Right atrium auricular region (tissue), 2 donors: Measurements from ENCODE around the gene SMIM1. TPM values are rescaled to one million over a fixed set of nuclear protein-coding genes. Genes with fewer than 3 reads are reported as not detected.

Source experiments
- DNase-seq: peaks from one replicate; pipeline ENCODE4 v3.0.0-alpha.2; 2019; ENCODE audit warnings: low spot score
- H3K27ac ChIP-seq, 2 donors: fragments of 200-600 bp; sonication (generic); 1 replicate in 1 of 2; 2 replicates in 1 of 2; pipeline ENCODE4 v1.5.1; 2016 to 2019
- H3K27me3 ChIP-seq, 2 donors: fragments of 200-600 bp; sonication (generic); one replicate each; pipeline versions ENCODE4 v1.5.1 to v1.6.0; 2017 to 2019
- H3K36me3 ChIP-seq: fragments of 200-600 bp; sonication (generic); one replicate; pipeline ENCODE4 v1.5.1; 2016
- H3K4me1 ChIP-seq, 2 donors: fragments of 200-600 bp; sonication (generic); one replicate each; pipeline versions ENCODE4 v1.5.1 to v1.6.0; 2017 to 2019
- H3K4me3 ChIP-seq, 2 donors: fragments of 200-600 bp; sonication (generic); 1 replicate in 1 of 2; 2 replicates in 1 of 2; pipeline ENCODE4 v1.5.1; 2017 to 2019; ENCODE audit warnings: mild to moderate bottlenecking in 1 of 2, moderate library complexity in 1 of 2
- H3K9me3 ChIP-seq, 2 donors: fragments of 200-600 bp; sonication (generic); one replicate each; pipeline ENCODE4 v1.5.1; 2019
- CTCF ChIP-seq, 2 donors: fragments of 200-600 bp; sonication (generic); IDR thresholded peaks; one replicate each; pipeline ENCODE4 v1.5.1; 2019; ENCODE audit warnings: antibody characterized with exemption in 2 of 2
- total RNA-seq, 2 donors: library from RNA; depleted of rRNA; stranded (reverse); fragments of >200 nt; gene quantifications; one replicate each; pipeline ENCODE4 v1.1.0, GENCODE V29; 2016

The SMIM1 gene
- total RNA-seq, 2 donors from 2014 or later, result 40.4 to 54.6 TPM

GRCh38 chr1:3745071-3745470 is 27.5 kb upstream of the SMIM1 start:
- no peaks in the 10 kb centered on the region for H3K9me3 ChIP-seq
- TF ChIP-seq CTCF (IDR thresholded peaks at IDR 0.05), result no peak
- DNase-seq, result no peak
- no peak overlapping the region for H3K27ac ChIP-seq
- H3K36me3 ChIP-seq, result peaks cover 19% of the 10 kb centered on the region
- H3K27me3 ChIP-seq, result no peaks in the 10 kb centered on the region
- peaks cover 0 to 34% of the 10 kb centered on the region in 2 donors for H3K4me1 ChIP-seq
- H3K4me3 ChIP-seq, result no peak overlapping the region

DNA sequence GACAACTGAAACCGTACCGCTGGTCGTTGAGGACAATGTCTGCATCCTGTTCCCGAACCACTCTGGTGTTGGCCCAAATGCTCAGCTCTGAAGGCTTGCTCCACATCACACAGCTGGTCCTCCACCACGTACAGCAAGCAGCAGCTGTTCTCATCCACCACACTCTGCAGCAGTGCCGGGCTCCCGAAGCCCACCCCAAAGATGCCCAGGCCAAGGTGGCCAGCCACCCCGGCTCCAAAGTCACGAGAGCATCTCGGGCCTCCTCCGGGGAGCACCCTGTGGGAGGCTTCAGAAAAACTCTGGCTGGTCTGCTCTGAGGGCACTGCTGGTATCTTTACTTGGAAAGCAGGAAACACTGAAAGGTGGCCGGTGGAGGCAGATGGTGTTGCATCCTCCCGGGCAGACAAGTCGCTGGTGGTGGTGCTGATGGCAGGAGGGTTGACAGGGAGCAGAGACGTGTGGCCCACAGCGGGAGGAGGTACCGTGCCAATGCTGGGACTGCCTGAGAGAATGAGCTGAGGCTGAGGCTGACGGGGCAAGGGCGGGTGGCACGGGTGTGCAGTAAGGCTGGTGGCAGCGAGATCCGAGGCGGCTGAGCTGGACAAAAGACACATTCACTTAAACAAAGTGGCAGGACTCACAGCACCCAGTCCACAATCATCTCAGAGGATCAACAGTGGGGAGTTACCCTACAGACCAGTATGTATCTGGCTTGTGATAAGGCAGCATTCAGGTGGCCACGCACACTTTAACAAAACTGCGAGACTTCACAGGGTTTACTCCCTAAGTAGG is 26.8 kb upstream of the SMIM1 start:
- peaks cover 15% of the 10 kb centered on the region for H3K36me3 ChIP-seq
- H3K27ac ChIP-seq, result peak overlapping the region; percentile 78 to 82
- H3K4me1 ChIP-seq, result peaks cover 0 to 34% of the 10 kb centered on the region in 2 donors
- TF ChIP-seq CTCF (IDR thresholded peaks at IDR 0.05), result no peak
- DNase-seq, result no peak
- peak overlapping the region; percentile 71 to 86 for H3K4me3 ChIP-seq
- H3K9me3 ChIP-seq, result no peaks in the 10 kb centered on the region
- no peaks in the 10 kb centered on the region for H3K27me3 ChIP-seq

DNA sequence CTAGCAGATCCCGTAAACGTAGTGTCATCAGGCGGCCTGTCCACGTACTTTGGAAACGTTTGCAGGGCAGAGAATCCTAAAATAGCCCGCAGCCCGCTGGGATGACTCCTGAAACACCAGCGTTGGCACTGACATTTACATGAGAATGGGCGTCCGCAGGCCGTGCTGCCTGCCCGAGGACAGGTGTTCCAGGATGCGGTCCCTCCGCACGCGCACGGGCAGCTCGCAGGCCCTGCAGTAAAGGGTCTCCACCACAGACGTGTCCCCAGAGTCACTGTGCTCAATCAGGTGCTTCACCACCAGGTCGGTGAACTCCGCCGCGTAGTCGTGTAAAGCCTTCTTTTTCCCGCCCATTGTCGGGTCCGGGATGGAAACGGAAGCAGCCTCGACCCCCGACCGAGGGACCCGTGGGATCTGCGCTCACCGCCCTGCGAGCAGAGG is 26.1 kb upstream of the SMIM1 start:
- Histone ChIP-seq H3K4me3 (peak overlapping the region; percentile 71 to 86), H3K27me3 (no peaks in the 10 kb centered on the region), H3K4me1 (peaks cover 0 to 34% of the 10 kb centered on the region in 2 donors), H3K27ac (peak overlapping the region; percentile 78 to 82), H3K36me3 (peaks cover 15% of the 10 kb centered on the region), H3K9me3 (no peaks in the 10 kb centered on the region)
- no peak for DNase-seq
- TF ChIP-seq CTCF (IDR thresholded peaks at IDR 0.05), result no peak

GRCh38 chr1:3746830-3747521 is 25.6 kb upstream of the SMIM1 start:
- TF ChIP-seq CTCF (IDR thresholded peaks at IDR 0.05), result no peak
- H3K27me3 ChIP-seq, result no peaks in the 10 kb centered on the region
- peaks cover 9% of the 10 kb centered on the region for H3K36me3 ChIP-seq
- peak overlapping the region; percentile 71 to 86 for H3K4me3 ChIP-seq
- H3K4me1 ChIP-seq, result peaks cover 0 to 34% of the 10 kb centered on the region in 2 donors
- peak; percentile 88 for DNase-seq
- H3K27ac ChIP-seq, result peak overlapping the region; percentile 78 to 82
- H3K9me3 ChIP-seq, result no peaks in the 10 kb centered on the region

GRCh38 chr1:3747522-3747848 is 25.1 kb upstream of the SMIM1 start:
- peaks cover 0 to 34% of the 10 kb centered on the region in 2 donors for H3K4me1 ChIP-seq
- H3K4me3 ChIP-seq, result peak overlapping the region; percentile 71 to 86
- peak overlapping the region; percentile 78 to 82 for H3K27ac ChIP-seq
- no peak for TF ChIP-seq CTCF (IDR thresholded peaks at IDR 0.05)
- H3K27me3 ChIP-seq, result no peaks in the 10 kb centered on the region
- H3K9me3 ChIP-seq, result no peaks in the 10 kb centered on the region
- DNase-seq, result no peak
- H3K36me3 ChIP-seq, result peaks cover 4% of the 10 kb centered on the region
